K562 (cell line): ENCODE results near the gene GEMIN4. TPM values are rescaled to one million over a fixed set of nuclear protein-coding genes. Genes with fewer than 3 reads are reported as not detected.

Experiments
- ATAC-seq: fragments of 200-7000 bp; cut with Tn5 transposase; 3 replicates; pipeline ENCODE4 v1.9.1; 2020; ENCODE audit warnings: moderate library complexity
- BruUV-seq: library from RNA; stranded (reverse); fragments of 400-500 nt; replicated peaks from 2 replicates; lab custom pipeline; 2021; lab: Mats Ljungman, UMichigan
- CTCF ChIA-PET: fragments of 300-600 bp; formaldehyde crosslinking; extraction: SDS; loops from one replicate; lab custom pipeline; 2021; ENCODE audit warnings: low intra/inter-chr PET ratio; lab: Yijun Ruan, JAX
- POLR2A ChIA-PET: fragments of 300-600, 350-650 bp; sonication (Branson Sonifier 250); formaldehyde crosslinking; extraction: SDS; loops from one replicate; lab custom pipeline; 2021; ENCODE audit warnings: antibody characterized with exemption, inconsistent platforms; lab: Yijun Ruan, JAX
- DNase-seq, 4 experiments: peaks; one replicate each; pipeline versions ENCODE4 v3.0.0 to v3.0.0-alpha.2; 2011 to 2018; ENCODE audit warnings: low spot score in 3 of 4, mixed read lengths in 3 of 4; ENCODE audit errors: extremely low read depth in 1 of 4
- FAIRE-seq: peaks from 2 replicates; lab custom pipeline; 2011; peaks lifted over from hg19 to GRCh38; lab: Jason Lieb, UNC
- H2AFZ ChIP-seq: 2 replicates; pipeline ENCODE4 v1.6.0; 2011; ENCODE audit warnings: low read depth, low read length, control low read depth, inconsistent platforms
- H3K27ac ChIP-seq: fragments of 200-600 bp; 3 replicates; pipeline ENCODE4 v1.8.0; 2011; ENCODE audit warnings: low read depth, mild to moderate bottlenecking, control low read depth, inconsistent platforms, low read length, moderate library complexity, mixed read lengths; ENCODE audit errors: extremely low read depth
- H3K27me3 ChIP-seq, 2 experiments: fragments of 300-600 bp in 1 of 2; 2 replicates in 1 of 2; 3 replicates in 1 of 2; pipeline versions ENCODE4 v1.6.0 to v1.8.0; 2011; ENCODE audit warnings: inconsistent platforms in 2 of 2, low read length in 2 of 2, mild to moderate bottlenecking in 1 of 2, mixed read lengths in 1 of 2, moderate library complexity in 1 of 2; ENCODE audit not compliant: control insufficient read depth in 2 of 2, insufficient read depth in 2 of 2
- H3K36me3 ChIP-seq: fragments of 300-600 bp; 3 replicates; pipeline ENCODE4 v1.8.0; 2011; ENCODE audit warnings: mild to moderate bottlenecking, low read length, inconsistent platforms; ENCODE audit not compliant: control insufficient read depth, insufficient read depth
- H3K4me1 ChIP-seq, 2 experiments: fragments of 200-600 bp in 1 of 2; replicated peaks in 1 of 2; 2 replicates in 1 of 2; 3 replicates in 1 of 2; pipeline versions ENCODE4 v1.5.1 to v1.8.0; 2011; ENCODE audit warnings: inconsistent platforms in 2 of 2, low read length in 2 of 2, mild to moderate bottlenecking in 1 of 2, mixed read lengths in 1 of 2, moderate library complexity in 1 of 2; ENCODE audit not compliant: control insufficient read depth in 2 of 2, insufficient read depth in 2 of 2
- H3K4me2 ChIP-seq: 2 replicates; pipeline ENCODE4 v1.6.1; 2011; ENCODE audit warnings: low read length, control low read depth, inconsistent platforms, mixed read lengths; ENCODE audit not compliant: insufficient read depth
- H3K4me3 ChIP-seq: fragments of 200-600 bp; sonication (generic), shearing (Covaris generic); 2 replicates; pipeline ENCODE4 v1.5.1; 2016; ENCODE audit warnings: control low read depth, inconsistent platforms
- H3K79me2 ChIP-seq: fragments of 200-600 bp; 3 replicates; pipeline ENCODE4 v1.8.0; 2011; ENCODE audit warnings: low read length, inconsistent platforms; ENCODE audit not compliant: control insufficient read depth, insufficient read depth
- H3K9ac ChIP-seq, 2 experiments: 2 replicates each; pipeline versions ENCODE4 v1.6.0 to v1.6.1; 2011; ENCODE audit warnings: low read depth in 2 of 2, low read length in 2 of 2, control low read depth in 1 of 2, inconsistent platforms in 1 of 2, mild to moderate bottlenecking in 1 of 2, mixed read lengths in 1 of 2; ENCODE audit not compliant: insufficient read depth in 1 of 2
- H3K9me1 ChIP-seq: one replicate; pipeline ENCODE4 v1.6.0; 2011; ENCODE audit warnings: inconsistent platforms, mild to moderate bottlenecking, low read length, moderate library complexity; ENCODE audit not compliant: control insufficient read depth, insufficient read depth
- H3K9me3 ChIP-seq: replicated peaks from 2 replicates; pipeline ENCODE4 v1.5.1; 2011; ENCODE audit warnings: low read depth, low read length, inconsistent platforms; ENCODE audit not compliant: control insufficient read depth, insufficient read depth
- H4K20me1 ChIP-seq: replicated peaks from 2 replicates; pipeline ENCODE4 v1.6.1; 2011; ENCODE audit warnings: low read length, inconsistent platforms, mixed read lengths; ENCODE audit not compliant: control insufficient read depth, insufficient read depth
- CBFA2T3 ChIP-seq: fragments of 450-650 bp; IDR thresholded peaks from 2 replicates; pipeline ENCODE4 v1.6.1; 2017
- CC2D1A ChIP-seq: fragments of 450-650 bp; IDR thresholded peaks from 2 replicates; pipeline ENCODE4 v1.6.1; 2017; ENCODE audit warnings: mild to moderate bottlenecking
- CEBPG ChIP-seq, 3 experiments: fragments of 200-800 bp in 1 of 3; sonication (Bioruptor generic) in 1 of 3; sonication (generic) in 1 of 3; formaldehyde crosslinking in 1 of 3; IDR thresholded peaks in 2 of 3; conservative IDR thresholded peaks in 1 of 3; 2 replicates each; pipeline versions ENCODE4 v1.6.1 to v1.8.0; 2016 to 2022; ENCODE audit warnings: missing compliant biosample characterization in 2 of 3, missing genetic modification characterization in 2 of 3, mild to moderate bottlenecking in 1 of 3, missing genetic modification reagents in 1 of 3
- CHD4 ChIP-seq: fragments of 200-600 bp; sonication (generic); IDR thresholded peaks from 3 replicates; pipeline ENCODE4 v1.6.1; 2012; ENCODE audit warnings: low read depth, mild to moderate bottlenecking, mixed read lengths, low read length, inconsistent platforms; ENCODE audit not compliant: insufficient read depth, insufficient replicate concordance, poor library complexity, severe bottlenecking
- DACH1 ChIP-seq: fragments of 450-650 bp; IDR thresholded peaks from 2 replicates; pipeline ENCODE4 v1.6.1; 2018; ENCODE audit not compliant: partially characterized antibody
- ELF4 ChIP-seq: fragments of 450-650 bp; formaldehyde crosslinking; IDR thresholded peaks from 2 replicates; pipeline ENCODE4 v1.4.0; 2022; ENCODE audit warnings: missing genetic modification characterization
- FOXA1 ChIP-seq: fragments of 450-650 bp; IDR thresholded peaks from 2 replicates; pipeline ENCODE4 v1.6.1; 2016; ENCODE audit warnings: mild to moderate bottlenecking, borderline replicate concordance
- GTF2E2 ChIP-seq: fragments of 200-800 bp; sonication (Bioruptor generic); IDR thresholded peaks from 2 replicates; pipeline ENCODE4 v1.6.1; 2016; ENCODE audit warnings: missing genetic modification characterization, missing compliant biosample characterization
- KLF16 ChIP-seq: IDR thresholded peaks from 2 replicates; pipeline ENCODE4 v1.6.1; 2016; ENCODE audit warnings: antibody characterized with exemption
- MEIS2 ChIP-seq: fragments of 450-650 bp; IDR thresholded peaks from 2 replicates; pipeline ENCODE4 v1.6.1; 2014; ENCODE audit warnings: mild to moderate bottlenecking; ENCODE audit not compliant: partially characterized antibody
- PREB ChIP-seq: sonication (generic); formaldehyde crosslinking; IDR thresholded peaks from 2 replicates; pipeline ENCODE4 v1.8.1; 2023; ENCODE audit warnings: mild to moderate bottlenecking, missing genetic modification reagents
- SMAD2 ChIP-seq: fragments of 150-350 bp; IDR thresholded peaks from 2 replicates; pipeline ENCODE4 v1.6.1; 2014; ENCODE audit warnings: low read depth, mild to moderate bottlenecking, low read length
- SREBF2 ChIP-seq: sonication (generic); formaldehyde crosslinking; IDR thresholded peaks from 2 replicates; pipeline ENCODE4 v1.4.0; 2020; ENCODE audit warnings: mild to moderate bottlenecking, missing genetic modification reagents
- YY1 ChIP-seq, 3 experiments: IDR thresholded peaks; 2 replicates each; pipeline ENCODE4 v1.6.1; 2011; ENCODE audit warnings: low read length in 2 of 3, mild to moderate bottlenecking in 2 of 3, moderate library complexity in 2 of 3, borderline replicate concordance in 1 of 3, control low read depth in 1 of 3, low read depth in 1 of 3; ENCODE audit not compliant: insufficient read depth in 3 of 3, insufficient replicate concordance in 2 of 3, control insufficient read depth in 1 of 3, insufficient read length in 1 of 3; ENCODE audit errors: extremely low read depth in 1 of 3
- WGBS: fragments of 100-300 bp; shearing (Covaris generic); methylation state at CpG from one replicate; pipeline ENCODE4 v1.1.6; 2016; ENCODE audit warnings: low coverage, mixed read lengths; ENCODE audit not compliant: insufficient coverage; ENCODE audit errors: missing lambda C conversion rate; 5-methylcytosine and 5-hydroxymethylcytosine counted together
- in situ Hi-C: fragments of 300-500 bp; cut with MboI; formaldehyde crosslinking; loops from 4 replicates; pipeline ENCODE4 v1.15.0; 2018; ENCODE audit warnings: inconsistent platforms, mixed read lengths
- intact Hi-C: fragments of 100-400 bp; cut with micrococcal nuclease; formaldehyde crosslinking; loops from 2 replicates; pipeline ENCODE4 v1.14.2; 2022
- polyA plus RNA-seq, 8 experiments: library from polyadenylated mRNA; depleted of rRNA in 4 of 8; stranded (reverse) in 5 of 8; unstranded in 3 of 8; fragments of >200 nt; fragmentation: Nextera tagmentation in 2 of 8; fragmentation: Illumina TruSeq in 1 of 8; extraction: Ambion mirVana in 2 of 8; extraction: Trizol in 1 of 8; gene quantifications; 2 replicates each; pipeline versions ENCODE4 v1.2.1 to v1.2.3, GENCODE V29; 2011 to 2014; ENCODE audit warnings: inconsistent platforms in 1 of 8, missing spikeins in 1 of 8
- total RNA-seq, 7 experiments: library from RNA; depleted of rRNA in 6 of 7; stranded (reverse); fragments of >200 nt in 6 of 7; fragmentation: Illumina TruSeq in 2 of 7; extraction: Trizol in 2 of 7; gene quantifications; 2 replicates each; pipeline versions ENCODE4 v1.2.1 to v1.2.3, GENCODE V29; 2011 to 2021; ENCODE audit warnings: low replicate concordance in 1 of 7
- TF ChIP-seq, protein P1 (sequence below), 2 experiments: fragments of 150-350 bp in 1 of 2; IDR thresholded peaks; 2 replicates each; pipeline ENCODE4 v1.6.1; 2012 to 2016; ENCODE audit warnings: low read depth in 2 of 2, low read length in 2 of 2, mild to moderate bottlenecking in 1 of 2, moderate library complexity in 1 of 2
- TF ChIP-seq, protein P2 (sequence below): fragments of 250-450 bp; sonication (Bioruptor Pico); IDR thresholded peaks from 2 replicates; pipeline ENCODE4 v1.4.0; 2020; ENCODE audit warnings: borderline replicate concordance

GEMIN4 gene
- total and polyA plus RNA-seq, 9 of the 15 experiments (the other 6 are each of a cell fraction or from before 2014, with no cell fraction given), result 1.8 to 42.5 (median 10.8) TPM

DNA sequence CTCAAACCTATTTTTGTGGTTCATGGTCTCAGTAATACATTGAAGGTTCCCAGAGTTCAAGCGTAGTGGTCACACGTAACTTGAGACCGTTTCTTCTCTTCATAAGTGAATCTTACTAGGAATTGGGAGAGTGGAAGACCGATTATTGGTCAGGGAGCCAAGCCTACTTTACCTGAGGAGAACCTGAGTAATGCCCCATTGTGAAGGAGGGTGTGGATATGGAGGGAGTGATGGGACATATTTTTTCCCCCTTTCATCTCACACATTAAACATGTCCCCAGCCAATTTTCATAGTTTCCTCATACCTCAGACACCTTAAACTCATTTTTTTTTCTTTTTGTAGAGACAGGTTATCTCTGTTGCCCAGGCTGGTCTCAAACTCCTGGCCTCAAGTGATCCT is 8.9 kb downstream of the GEMIN4 start:
- Histone ChIP-seq H3K27me3 (no peaks in the 10 kb centered on the region), H4K20me1 (peaks cover 15% of the 10 kb centered on the region), H3K4me3 (no peak overlapping the region), H3K9me3 (no peaks in the 10 kb centered on the region), H3K79me2 (peaks cover 29% of the 10 kb centered on the region)
- intact Hi-C loops, result no loop called here
- no TSS peak for BruUV-seq
- CTCF ChIA-PET, result no interaction called here
- no peak for FAIRE-seq
- TF ChIP-seq CBFA2T3 (no peak), MEIS2 (no peak), FOXA1 (no peak), YY1 (IDR thresholded peaks at IDR 0.05; ENCODE audit: borderline replicate concordance in 1 of 3, control insufficient read depth in 1 of 3, extremely low read depth in 1 of 3, insufficient read depth in 3 of 3, insufficient read length in 1 of 3, insufficient replicate concordance in 2 of 3, low read depth in 1 of 3, low read length in 2 of 3) (no peak), DACH1 (no peak), ELF4 (CRISPR knock-in tag) (no peak), CEBPG (CRISPR knock-in tag; IDR thresholded peaks at IDR 0.05) (no peak), CEBPG (tag; conservative IDR thresholded peaks at IDR 0.05 in 1 of 2, IDR thresholded peaks at IDR 0.05 in 1 of 2) (no peak), PREB (no peak), GTF2E2 (tag) (no peak), SMAD2 (no peak), SREBF2 (CRISPR knock-in tag) (no peak), CHD4 (no peak), KLF16 (no peak), CC2D1A (no peak)
- TF ChIP-seq, protein P1, sequence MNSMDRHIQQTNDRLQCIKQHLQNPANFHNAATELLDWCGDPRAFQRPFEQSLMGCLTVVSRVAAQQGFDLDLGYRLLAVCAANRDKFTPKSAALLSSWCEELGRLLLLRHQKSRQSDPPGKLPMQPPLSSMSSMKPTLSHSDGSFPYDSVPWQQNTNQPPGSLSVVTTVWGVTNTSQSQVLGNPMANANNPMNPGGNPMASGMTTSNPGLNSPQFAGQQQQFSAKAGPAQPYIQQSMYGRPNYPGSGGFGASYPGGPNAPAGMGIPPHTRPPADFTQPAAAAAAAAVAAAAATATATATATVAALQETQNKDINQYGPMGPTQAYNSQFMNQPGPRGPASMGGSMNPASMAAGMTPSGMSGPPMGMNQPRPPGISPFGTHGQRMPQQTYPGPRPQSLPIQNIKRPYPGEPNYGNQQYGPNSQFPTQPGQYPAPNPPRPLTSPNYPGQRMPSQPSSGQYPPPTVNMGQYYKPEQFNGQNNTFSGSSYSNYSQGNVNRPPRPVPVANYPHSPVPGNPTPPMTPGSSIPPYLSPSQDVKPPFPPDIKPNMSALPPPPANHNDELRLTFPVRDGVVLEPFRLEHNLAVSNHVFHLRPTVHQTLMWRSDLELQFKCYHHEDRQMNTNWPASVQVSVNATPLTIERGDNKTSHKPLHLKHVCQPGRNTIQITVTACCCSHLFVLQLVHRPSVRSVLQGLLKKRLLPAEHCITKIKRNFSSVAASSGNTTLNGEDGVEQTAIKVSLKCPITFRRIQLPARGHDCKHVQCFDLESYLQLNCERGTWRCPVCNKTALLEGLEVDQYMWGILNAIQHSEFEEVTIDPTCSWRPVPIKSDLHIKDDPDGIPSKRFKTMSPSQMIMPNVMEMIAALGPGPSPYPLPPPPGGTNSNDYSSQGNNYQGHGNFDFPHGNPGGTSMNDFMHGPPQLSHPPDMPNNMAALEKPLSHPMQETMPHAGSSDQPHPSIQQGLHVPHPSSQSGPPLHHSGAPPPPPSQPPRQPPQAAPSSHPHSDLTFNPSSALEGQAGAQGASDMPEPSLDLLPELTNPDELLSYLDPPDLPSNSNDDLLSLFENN (IDR thresholded peaks at IDR 0.05; ENCODE audit: low read depth in 2 of 2, low read length in 2 of 2), result no peak
- TF ChIP-seq, protein P2, sequence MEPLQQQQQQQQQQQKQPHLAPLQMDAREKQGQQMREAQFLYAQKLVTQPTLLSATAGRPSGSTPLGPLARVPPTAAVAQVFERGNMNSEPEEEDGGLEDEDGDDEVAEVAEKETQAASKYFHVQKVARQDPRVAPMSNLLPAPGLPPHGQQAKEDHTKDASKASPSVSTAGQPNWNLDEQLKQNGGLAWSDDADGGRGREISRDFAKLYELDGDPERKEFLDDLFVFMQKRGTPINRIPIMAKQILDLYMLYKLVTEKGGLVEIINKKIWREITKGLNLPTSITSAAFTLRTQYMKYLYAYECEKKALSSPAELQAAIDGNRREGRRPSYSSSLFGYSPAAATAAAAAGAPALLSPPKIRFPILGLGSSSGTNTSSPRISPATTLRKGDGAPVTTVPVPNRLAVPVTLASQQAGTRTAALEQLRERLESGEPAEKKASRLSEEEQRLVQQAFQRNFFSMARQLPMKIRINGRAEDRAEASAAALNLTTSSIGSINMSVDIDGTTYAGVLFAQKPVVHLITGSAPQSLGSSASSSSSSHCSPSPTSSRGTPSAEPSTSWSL (CRISPR knock-in tag), result no peak
- TF ChIP-seq, all 486 proteins: peak for 0
- no peak overlapping the region; a peak in 1 of 4 replicates for H3K9ac ChIP-seq
- no peaks in the 10 kb centered on the region for H3K9me1 ChIP-seq
- H3K36me3 ChIP-seq, result peaks cover 86% of the 10 kb centered on the region
- no peak overlapping the region for H3K27ac ChIP-seq
- H3K4me1 ChIP-seq, result peaks cover 0 to 4% of the 10 kb centered on the region in 2 experiments; a peak in 1 of 5 replicates
- ATAC-seq (no peak), DNase-seq (no peak)
- POLR2A ChIA-PET, result interaction anchor here (1.2 kb wide), 1 partner anchor 8 kb away, joined by 3 read pairs; no protein-coding TSS in a partner anchor
- in situ Hi-C loops, result no loop called here
- WGBS, result 69% methylated on average over 4 of the region's 4 CpGs
- no peak overlapping the region for H3K4me2 ChIP-seq
- H2AFZ ChIP-seq, result no peak overlapping the region
